ENCODE measurements around the gene ADCY1.

GRCh38 chr7:45685619-45686240 is 111.6 kb downstream of the ADCY1 start:
- TF ChIP-seq POLR2A (IDR thresholded peaks at IDR 0.05) (no peak), CTCF (IDR thresholded peaks at IDR 0.05) (no peak)

All from esophagus squamous epithelium (tissue), 4 donors.